SJSA1 (cell line): ENCODE results near the gene WDPCP. TPM values are rescaled to one million over a fixed set of nuclear protein-coding genes. Genes with fewer than 3 reads are reported as not detected.
"Not testable (repeated sequence)": the region's sequence is repeated elsewhere in the genome, so short reads cannot be mapped to it uniquely, and the experiment has no call there.

Source experiments
- DNase-seq, 2 experiments: peaks; one replicate each; pipeline ENCODE4 v3.0.0-alpha.2; 2015 to 2020; ENCODE audit warnings: low spot score in 2 of 2, low read depth in 1 of 2
- H3K27ac ChIP-seq: fragments of 250-450 bp; sonication (Bioruptor Pico); 2 replicates; pipeline ENCODE4 v1.5.1; 2020; ENCODE audit warnings: mild to moderate bottlenecking, moderate library complexity
- H3K27me3 ChIP-seq: fragments of 250-450 bp; sonication (Bioruptor Pico); replicated peaks from 2 replicates; pipeline ENCODE4 v1.5.1; 2020; ENCODE audit warnings: mild to moderate bottlenecking, moderate library complexity
- H3K36me3 ChIP-seq: fragments of 250-450 bp; sonication (Bioruptor Pico); 2 replicates; pipeline ENCODE4 v1.5.1; 2020; ENCODE audit warnings: mild to moderate bottlenecking
- H3K4me1 ChIP-seq: fragments of 250-450 bp; sonication (Bioruptor Pico); replicated peaks from 2 replicates; pipeline ENCODE4 v1.6.1; 2021; ENCODE audit warnings: mild to moderate bottlenecking
- H3K4me3 ChIP-seq: fragments of 250-450 bp; sonication (Bioruptor Pico); 2 replicates; pipeline ENCODE4 v1.5.1; 2020; ENCODE audit warnings: mild to moderate bottlenecking
- H3K9me3 ChIP-seq: fragments of 250-450 bp; sonication (Bioruptor Pico); replicated peaks from 2 replicates; pipeline ENCODE4 v1.5.1; 2020; ENCODE audit warnings: mild to moderate bottlenecking
- total RNA-seq: library from RNA; depleted of rRNA; stranded (reverse); fragments of >200 nt; shearing (Covaris generic); gene quantifications from 2 replicates; pipeline ENCODE4 v1.2.3, GENCODE V29; 2014

The WDPCP gene
- total RNA-seq, 1 experiment from 2014 or later: 10.7 TPM

DNA sequence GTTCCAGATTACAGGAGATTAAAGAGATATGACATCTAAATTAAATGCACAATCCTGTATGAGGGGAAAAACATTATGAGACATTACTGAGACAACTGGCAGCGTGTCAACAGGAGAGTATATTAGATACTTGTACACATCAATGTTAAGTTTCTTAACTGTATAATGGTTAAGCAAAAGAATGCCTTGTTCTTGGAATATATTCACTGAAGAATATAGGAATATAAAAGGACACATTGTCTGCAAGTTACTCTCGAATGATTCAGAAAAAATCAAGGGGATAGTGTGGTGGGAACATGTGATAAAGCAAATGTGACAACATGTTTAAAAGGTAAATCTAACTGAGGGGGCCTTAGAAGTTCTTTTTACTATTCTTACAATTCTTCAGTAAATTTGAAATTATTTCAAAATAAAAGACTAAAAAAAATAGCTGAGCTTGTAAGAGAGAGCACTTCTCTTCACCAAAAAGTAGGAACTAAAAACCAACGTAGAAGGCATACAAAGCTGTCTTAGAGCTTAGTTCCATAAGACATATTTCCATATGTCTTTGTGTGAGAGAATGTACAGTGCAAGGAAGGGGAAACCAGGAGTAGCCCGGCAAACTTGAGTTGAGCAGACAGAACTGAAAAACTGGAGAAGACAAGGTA is 7.5 kb downstream of the WDPCP start:
- Histone ChIP-seq H3K27me3 (no peaks in the 10 kb centered on the region), H3K9me3 (no peaks in the 10 kb centered on the region), H3K4me3 (no peak overlapping the region), H3K36me3 (no peaks in the 10 kb centered on the region), H3K4me1 (no peaks in the 10 kb centered on the region), H3K27ac (no peak overlapping the region)
- no peak for DNase-seq

DNA sequence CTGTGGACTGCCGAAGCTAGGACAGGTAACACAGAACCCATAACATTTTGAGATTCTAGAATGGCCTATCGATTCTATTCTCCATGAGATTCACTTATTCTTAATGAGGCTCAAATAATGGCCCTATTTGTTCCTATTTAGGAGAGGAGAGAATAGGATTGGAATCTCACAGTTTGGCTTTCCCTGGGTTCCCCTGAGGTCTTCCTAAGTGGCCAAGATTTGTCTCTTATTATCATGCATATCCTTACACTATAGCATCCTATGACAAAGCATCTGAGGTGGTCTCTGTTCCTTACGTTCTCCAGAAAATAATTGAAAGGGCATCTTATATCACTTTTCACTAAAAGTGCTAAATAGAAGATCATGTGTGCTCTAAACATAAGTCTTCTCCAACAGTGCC is 9.5 kb downstream of the WDPCP start:
- no peaks in the 10 kb centered on the region for H3K4me1 ChIP-seq
- H3K27ac ChIP-seq: no peak overlapping the region
- no peak overlapping the region for H3K4me3 ChIP-seq
- no peaks in the 10 kb centered on the region for H3K9me3 ChIP-seq
- no peak for DNase-seq
- H3K36me3 ChIP-seq: no peaks in the 10 kb centered on the region
- H3K27me3 ChIP-seq: no peaks in the 10 kb centered on the region

DNA sequence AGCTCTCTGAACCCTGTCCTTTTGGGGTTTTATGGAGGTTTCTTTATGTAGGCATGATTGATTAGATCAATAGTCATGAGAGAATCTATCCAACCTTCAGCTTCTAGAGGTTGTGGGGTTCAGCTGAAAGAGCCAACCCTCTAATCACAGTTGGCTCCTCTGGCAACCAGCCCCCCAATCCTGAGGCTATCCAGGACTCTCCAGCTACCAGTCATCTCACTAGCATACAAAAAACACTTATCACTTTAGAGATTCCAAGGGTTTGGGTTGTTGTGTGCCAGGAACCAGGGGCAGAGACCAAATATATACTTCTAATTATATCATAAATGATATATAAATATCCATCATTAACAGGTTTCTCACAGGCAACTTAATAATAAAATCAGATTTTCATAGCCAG is 11.7 kb downstream of the WDPCP start:
- Histone ChIP-seq H3K27ac (no peak overlapping the region), H3K4me1 (no peaks in the 10 kb centered on the region), H3K27me3 (no peaks in the 10 kb centered on the region), H3K4me3 (no peak overlapping the region), H3K9me3 (no peaks in the 10 kb centered on the region), H3K36me3 (no peaks in the 10 kb centered on the region)
- DNase-seq: no peak

DNA sequence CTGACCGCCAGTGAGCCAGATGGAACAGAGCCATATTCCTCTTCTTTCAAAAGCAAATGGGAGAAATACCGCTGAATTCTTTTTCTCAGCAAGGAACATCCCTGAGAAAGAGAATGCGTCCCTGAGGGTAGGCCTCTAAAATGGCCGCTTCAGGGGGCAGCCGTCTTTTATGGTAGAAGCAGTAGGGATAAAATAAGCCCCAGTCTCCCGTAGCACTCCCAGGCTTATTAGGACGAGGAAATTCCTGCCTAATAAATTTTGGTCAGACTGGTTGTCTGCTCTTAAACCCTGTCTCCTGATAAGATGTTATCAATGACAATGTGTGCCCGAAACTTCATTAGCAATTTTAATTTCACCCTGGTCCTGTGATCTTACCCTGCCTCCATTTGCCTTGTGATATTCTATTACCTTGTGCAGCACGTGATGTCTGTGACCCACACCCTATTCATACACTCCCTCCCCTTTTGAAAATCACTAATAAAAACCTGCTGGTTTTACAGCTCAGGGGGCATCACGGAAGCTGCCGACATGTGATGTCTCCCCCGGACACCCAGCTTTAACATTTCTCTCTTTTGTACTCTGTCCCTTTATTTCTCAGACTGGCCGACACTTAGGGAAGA is 14.4 kb downstream of the WDPCP start:
- not testable (repeated sequence) for H3K4me1 ChIP-seq, H3K9me3 ChIP-seq, DNase-seq, H3K4me3 ChIP-seq, H3K36me3 ChIP-seq, H3K27ac ChIP-seq, H3K27me3 ChIP-seq

DNA sequence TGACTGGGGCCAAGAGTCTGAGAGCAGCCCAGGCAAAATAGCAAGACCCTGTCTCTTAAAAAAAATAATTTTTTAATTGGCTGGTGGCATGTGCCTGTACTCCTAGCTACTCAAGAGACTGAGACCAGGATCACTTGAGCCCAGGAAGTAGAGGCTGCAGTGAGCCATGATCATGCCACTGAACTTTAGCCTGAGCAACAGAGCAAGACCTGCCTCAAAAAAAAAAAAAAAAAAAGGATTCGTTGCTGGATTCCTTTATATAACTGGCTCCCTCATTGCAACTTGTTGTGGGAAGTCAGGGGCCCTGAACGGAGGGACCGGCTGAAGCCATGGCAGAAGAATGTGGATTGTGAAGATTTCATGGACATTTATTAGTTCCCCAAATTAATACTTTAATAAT is 15.3 kb downstream of the WDPCP start:
- not testable (repeated sequence) for H3K4me1 ChIP-seq, H3K27ac ChIP-seq, H3K4me3 ChIP-seq, DNase-seq, H3K9me3 ChIP-seq, H3K27me3 ChIP-seq, H3K36me3 ChIP-seq

DNA sequence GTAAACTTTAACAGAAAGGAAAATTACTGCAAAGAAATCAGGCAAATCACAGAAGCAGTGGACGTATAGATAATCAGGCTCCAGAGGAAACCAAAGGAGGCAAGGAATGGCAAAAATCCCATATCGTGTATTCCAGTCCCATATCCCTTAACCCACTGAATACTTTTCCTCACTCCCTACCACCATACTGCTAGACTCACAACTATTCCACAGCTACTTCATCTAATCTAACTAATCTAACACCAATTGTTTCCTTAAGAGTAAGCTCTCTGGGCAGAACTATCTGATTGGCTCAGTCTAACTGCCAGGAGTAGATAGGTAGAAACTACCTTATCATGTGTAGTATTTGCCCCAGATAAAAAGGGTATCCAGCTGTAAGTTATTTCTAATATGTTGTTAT is 16.3 kb downstream of the WDPCP start:
- DNase-seq: no peak
- no peaks in the 10 kb centered on the region for H3K9me3 ChIP-seq
- H3K36me3 ChIP-seq: no peaks in the 10 kb centered on the region
- no peak overlapping the region for H3K4me3 ChIP-seq
- no peaks in the 10 kb centered on the region for H3K27me3 ChIP-seq
- H3K27ac ChIP-seq: no peak overlapping the region
- no peaks in the 10 kb centered on the region for H3K4me1 ChIP-seq

DNA sequence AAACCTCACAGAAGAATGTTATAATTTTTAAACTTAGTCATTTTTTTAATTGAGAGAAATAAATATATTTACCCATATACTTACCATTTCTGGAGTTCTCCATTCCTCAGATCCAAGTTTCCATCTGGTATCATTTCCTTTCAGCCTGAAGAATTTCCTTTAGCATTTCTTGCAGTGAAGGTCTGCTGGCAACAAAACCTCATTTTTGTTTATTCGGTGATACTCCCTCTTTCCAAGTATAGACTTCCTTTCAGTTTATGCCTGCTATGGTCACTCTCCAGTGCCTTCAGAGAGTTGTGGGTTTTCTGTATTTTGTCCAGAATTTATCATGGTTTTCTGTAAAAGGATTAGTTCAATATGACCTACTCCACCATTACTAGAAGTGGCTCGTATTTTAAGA is 17.0 kb downstream of the WDPCP start:
- H3K4me1 ChIP-seq: no peaks in the 10 kb centered on the region
- no peaks in the 10 kb centered on the region for H3K27me3 ChIP-seq
- no peak overlapping the region for H3K4me3 ChIP-seq
- no peaks in the 10 kb centered on the region for H3K9me3 ChIP-seq
- DNase-seq: no peak
- H3K36me3 ChIP-seq: no peaks in the 10 kb centered on the region
- no peak overlapping the region for H3K27ac ChIP-seq

DNA sequence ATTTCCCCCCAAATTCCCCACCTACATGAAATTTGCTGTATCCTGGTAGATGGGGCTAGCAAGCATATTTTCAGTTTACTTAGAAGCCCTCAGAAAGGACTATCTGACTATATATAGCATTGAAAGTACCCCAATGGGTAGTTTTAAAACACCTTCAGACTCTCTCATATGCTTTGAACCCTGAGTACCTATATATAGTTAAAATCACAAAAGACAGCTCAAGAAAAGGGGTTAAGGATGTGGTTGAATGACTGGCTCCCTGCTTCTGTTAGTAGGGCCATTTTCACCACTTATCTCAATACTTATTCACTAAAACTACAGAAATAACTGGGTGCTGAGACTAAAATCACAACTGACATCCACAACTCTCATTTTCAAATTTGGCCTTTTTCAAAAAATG is 18.5 kb downstream of the WDPCP start:
- DNase-seq: no peak
- Histone ChIP-seq H3K27me3 (no peaks in the 10 kb centered on the region), H3K4me3 (no peak overlapping the region), H3K9me3 (no peaks in the 10 kb centered on the region), H3K27ac (no peak overlapping the region), H3K4me1 (no peaks in the 10 kb centered on the region), H3K36me3 (no peaks in the 10 kb centered on the region)

DNA sequence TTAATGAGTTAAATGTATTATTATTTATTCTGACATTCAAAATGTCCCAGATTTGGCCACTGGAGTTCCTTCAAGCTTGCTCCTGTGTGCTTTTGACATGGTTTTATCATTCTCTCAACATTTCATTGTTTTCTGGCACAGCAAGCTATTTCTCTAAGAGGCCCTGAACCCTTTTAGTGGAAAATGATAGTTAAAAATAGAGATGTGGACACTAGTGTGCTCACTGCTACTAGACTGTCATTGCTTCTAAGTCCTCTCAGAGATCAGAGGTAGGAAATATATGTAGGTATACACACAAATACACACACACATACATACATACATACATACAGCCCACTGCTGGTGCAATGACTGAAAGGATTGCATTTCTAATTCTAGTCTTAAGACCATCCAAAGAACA is 25.5 kb downstream of the WDPCP start:
- Histone ChIP-seq H3K36me3 (no peaks in the 10 kb centered on the region), H3K27ac (no peak overlapping the region), H3K4me1 (no peaks in the 10 kb centered on the region), H3K27me3 (no peaks in the 10 kb centered on the region), H3K9me3 (peaks cover 4% of the 10 kb centered on the region; the same call in 1 of the 2 replicates), H3K4me3 (no peak overlapping the region)
- DNase-seq: no peak

DNA sequence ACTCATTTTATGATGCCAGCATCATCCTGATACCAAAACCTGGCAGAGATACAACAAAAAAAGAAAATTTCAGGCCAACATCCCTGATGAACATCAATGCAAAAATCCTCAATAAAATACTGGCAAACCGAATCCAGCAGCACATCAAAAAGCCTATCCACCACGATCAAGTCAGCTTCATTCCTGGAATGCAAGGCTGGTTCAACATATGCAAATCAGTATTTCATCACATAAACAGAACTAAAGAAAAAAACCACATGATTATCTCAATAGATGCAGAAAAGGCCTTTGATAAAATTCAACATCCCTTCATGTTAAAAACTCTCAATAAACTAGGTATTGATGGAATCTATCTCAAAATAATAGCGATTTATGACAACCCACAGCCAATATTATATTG is 29.4 kb downstream of the WDPCP start:
- H3K9me3 ChIP-seq, H3K4me1 ChIP-seq, H3K36me3 ChIP-seq, H3K27ac ChIP-seq, DNase-seq, H3K4me3 ChIP-seq, H3K27me3 ChIP-seq: not testable (repeated sequence)

DNA sequence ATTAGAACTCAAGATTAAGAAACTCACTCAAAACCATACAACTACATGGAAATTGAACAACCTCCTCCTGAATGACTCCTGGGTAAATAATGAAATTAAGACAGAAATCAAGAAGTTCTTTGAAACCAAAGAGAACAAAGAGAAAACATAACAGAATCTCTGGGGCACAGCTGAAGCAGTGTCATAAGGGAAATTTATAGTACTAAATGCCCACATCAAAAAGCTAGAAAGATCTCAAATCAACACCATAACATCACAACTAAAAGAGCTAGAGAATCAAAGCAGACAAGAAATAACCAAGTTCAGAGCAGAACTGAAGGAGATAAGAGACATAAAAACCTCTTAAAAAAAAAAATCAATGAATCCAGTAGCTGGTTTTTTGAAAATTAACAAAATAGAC is 30.5 kb downstream of the WDPCP start:
- not testable (repeated sequence) for H3K4me3 ChIP-seq, H3K27me3 ChIP-seq, H3K9me3 ChIP-seq, H3K27ac ChIP-seq, H3K4me1 ChIP-seq, DNase-seq, H3K36me3 ChIP-seq

DNA sequence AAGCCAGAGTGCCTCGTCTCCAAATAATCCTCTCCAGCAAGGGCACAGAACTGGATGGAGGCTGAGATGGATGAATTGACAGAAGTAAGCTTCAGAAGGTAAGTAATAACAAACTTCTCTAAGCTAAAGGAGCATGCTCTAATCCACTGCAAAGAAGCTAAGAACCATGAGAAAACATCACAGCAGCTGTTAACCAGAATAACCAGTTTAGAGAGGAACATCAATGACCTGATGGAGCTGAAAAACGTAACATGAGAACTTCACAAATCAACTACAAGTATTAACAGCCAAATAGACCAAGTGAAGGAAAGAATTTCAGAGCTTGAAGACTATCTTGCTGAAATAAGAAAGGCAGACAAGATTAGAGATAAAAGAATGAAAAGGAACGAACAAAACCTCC is 32.3 kb downstream of the WDPCP start:
- Histone ChIP-seq H3K36me3 (no peaks in the 10 kb centered on the region), H3K27me3 (no peaks in the 10 kb centered on the region), H3K9me3 (peaks cover 2% of the 10 kb centered on the region; the same call in 1 of the 2 replicates), H3K27ac (no peak overlapping the region), H3K4me1 (no peaks in the 10 kb centered on the region), H3K4me3 (no peak overlapping the region)
- no peak for DNase-seq

DNA sequence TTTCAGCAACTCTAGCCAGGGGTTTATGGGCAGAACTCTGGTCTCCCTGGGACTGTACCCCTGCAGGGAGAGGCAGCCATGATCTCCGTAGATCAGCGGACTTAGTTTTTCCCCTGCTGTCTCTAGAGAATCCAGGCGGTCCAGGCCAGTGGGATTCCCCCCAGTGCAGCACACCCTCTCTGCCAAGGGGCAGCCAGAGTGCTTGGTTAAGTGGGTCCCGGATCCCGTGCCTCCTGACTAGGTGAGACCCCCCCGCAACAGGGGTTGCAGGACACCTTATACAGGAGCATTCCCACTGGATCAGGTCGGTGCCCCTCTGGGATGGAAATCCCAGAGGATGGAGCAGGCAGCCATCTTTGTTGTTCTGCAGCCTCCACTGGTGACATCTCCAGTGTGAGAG is 33.0 kb downstream of the WDPCP start:
- DNase-seq: no peak
- no peak overlapping the region for H3K4me3 ChIP-seq
- no peak overlapping the region for H3K27ac ChIP-seq
- no peaks in the 10 kb centered on the region for H3K4me1 ChIP-seq
- peaks cover 2% of the 10 kb centered on the region; the same call in 1 of the 2 replicates for H3K9me3 ChIP-seq
- H3K36me3 ChIP-seq: no peaks in the 10 kb centered on the region
- no peaks in the 10 kb centered on the region for H3K27me3 ChIP-seq

DNA sequence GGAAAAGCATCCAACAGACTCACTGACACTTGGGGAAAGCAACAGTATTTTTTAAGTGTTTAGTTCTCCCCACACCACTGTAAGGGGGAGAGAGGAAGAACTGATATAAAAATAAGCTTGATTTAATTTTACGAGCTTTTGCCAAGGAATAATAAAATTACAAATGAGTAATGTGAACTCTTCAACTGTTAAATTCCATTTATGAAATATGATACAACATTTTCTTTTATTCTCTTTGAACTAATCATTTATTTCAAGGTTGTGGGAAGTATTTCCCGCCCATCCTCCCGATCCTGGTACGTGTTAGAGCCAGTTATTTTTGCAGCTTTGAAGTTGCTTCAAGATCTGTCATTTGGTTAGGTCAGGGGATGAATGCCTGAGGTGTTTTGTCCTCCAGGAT is 35.2 kb downstream of the WDPCP start:
- H3K9me3 ChIP-seq: no peaks in the 10 kb centered on the region; the same call in 1 of the 2 replicates
- H3K27ac ChIP-seq: no peak overlapping the region
- H3K27me3 ChIP-seq: no peaks in the 10 kb centered on the region
- H3K36me3 ChIP-seq: no peaks in the 10 kb centered on the region
- H3K4me1 ChIP-seq: no peaks in the 10 kb centered on the region
- no peak overlapping the region for H3K4me3 ChIP-seq
- DNase-seq: no peak

DNA sequence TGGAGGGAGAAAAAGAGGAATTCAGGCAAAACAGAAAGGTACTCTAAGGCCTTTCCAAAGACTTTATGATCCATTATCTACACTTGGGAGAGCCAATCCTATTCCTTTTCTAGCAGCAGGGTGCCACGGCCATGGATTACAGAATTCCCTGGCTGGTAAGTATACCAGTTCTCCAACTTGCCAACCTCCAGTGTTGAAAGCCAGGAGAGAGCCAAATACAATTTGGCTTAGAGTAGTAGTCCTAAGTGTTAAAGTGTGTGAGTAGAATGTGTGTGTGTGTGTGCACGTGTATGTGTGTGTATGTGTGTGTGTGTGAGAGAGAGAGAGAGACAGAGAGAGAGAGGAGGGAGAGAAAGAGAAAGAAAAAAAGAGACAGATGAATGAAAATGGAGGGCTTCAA is 43.3 kb downstream of the WDPCP start:
- Histone ChIP-seq H3K4me3 (no peak overlapping the region), H3K27ac (no peak overlapping the region), H3K9me3 (no peaks in the 10 kb centered on the region), H3K36me3 (no peaks in the 10 kb centered on the region), H3K4me1 (no peaks in the 10 kb centered on the region), H3K27me3 (no peaks in the 10 kb centered on the region)
- no peak for DNase-seq
